GM12892 (cell line): ENCODE measurements around the gene TBX2.

Experiments
- POLR2A ChIP-seq: IDR thresholded peaks from 2 replicates; pipeline ENCODE4 v1.6.1; 2011; ENCODE audit warnings: low read depth, low read length, control low read depth
- POLR2AphosphoS5 ChIP-seq: IDR thresholded peaks from 2 replicates; pipeline ENCODE4 v1.6.1; 2011; ENCODE audit warnings: low read depth, low read length, control low read depth
- TAF1 ChIP-seq: IDR thresholded peaks from 2 replicates; pipeline ENCODE4 v1.6.1; 2011; ENCODE audit warnings: low read depth, mild to moderate bottlenecking, control low read depth, low read length, borderline replicate concordance

GRCh38 chr17:61444075-61444474 lies 44.4 kb downstream of the TBX2 start:
- no peak for TF ChIP-seq POLR2A
- TF ChIP-seq POLR2AphosphoS5 = no peak
- TF ChIP-seq TAF1 = no peak
